Neural cell (in vitro differentiated cells): ENCODE measurements around the gene PPP6R1. TPM values are rescaled to one million over a fixed set of nuclear protein-coding genes. Genes with fewer than 3 reads are reported as not detected.

ENCODE experiments used
- H2AFZ ChIP-seq: fragments of 200-600, 300-800 bp; sonication (generic), shearing (Covaris generic); 2 replicates; pipeline ENCODE4 v1.6.0; 2014; ENCODE audit warnings: low read depth, mild to moderate bottlenecking, antibody characterized with exemption, low read length, moderate library complexity
- H3F3A ChIP-seq: fragments of 200-600 bp; shearing (Covaris generic); 2 replicates; pipeline ENCODE4 v1.6.1; 2016; ENCODE audit warnings: mild to moderate bottlenecking, moderate library complexity, mixed read lengths, antibody characterized with exemption, low read length; ENCODE audit not compliant: insufficient read depth, poor library complexity, severe bottlenecking
- H3K27ac ChIP-seq: fragments of 200-600, 300-800 bp; sonication (generic), shearing (Covaris generic); 2 replicates; pipeline ENCODE4 v1.5.1; 2014; ENCODE audit warnings: mild to moderate bottlenecking, low read length, moderate library complexity
- H3K27me3 ChIP-seq: fragments of 300-800, 200-600 bp; sonication (generic), shearing (Covaris generic); 2 replicates; pipeline ENCODE4 v1.6.0; 2014; ENCODE audit warnings: mild to moderate bottlenecking, low read depth, low read length, moderate library complexity; ENCODE audit not compliant: insufficient read depth
- H3K36me3 ChIP-seq: fragments of 300-800, 200-600 bp; sonication (generic), shearing (Covaris generic); 2 replicates; pipeline ENCODE4 v1.5.1; 2014; ENCODE audit warnings: mild to moderate bottlenecking, antibody characterized with exemption, low read length, moderate library complexity; ENCODE audit not compliant: insufficient read depth
- H3K4me2 ChIP-seq: fragments of 300-800, 200-600 bp; sonication (generic), shearing (Covaris generic); 2 replicates; pipeline ENCODE4 v1.6.0; 2014; ENCODE audit warnings: mild to moderate bottlenecking, low read length
- H3K4me3 ChIP-seq: fragments of 300-800, 200-600 bp; sonication (generic), shearing (Covaris generic); 2 replicates; pipeline ENCODE4 v1.5.1; 2014; ENCODE audit warnings: mild to moderate bottlenecking, low read length, moderate library complexity
- H3K79me2 ChIP-seq: fragments of 200-600 bp; shearing (Covaris generic); replicated peaks from 2 replicates; pipeline ENCODE4 v1.6.0; 2014; ENCODE audit warnings: mild to moderate bottlenecking, low read length, moderate library complexity; ENCODE audit not compliant: insufficient read depth
- H3K9ac ChIP-seq: fragments of 300-800, 200-600 bp; sonication (generic), shearing (Covaris generic); 2 replicates; pipeline ENCODE4 v1.6.1; 2016; ENCODE audit warnings: mild to moderate bottlenecking, low read length, mixed read lengths
- H3K9me2 ChIP-seq: fragments of 200-600 bp; shearing (Covaris generic); 2 replicates; pipeline ENCODE4 v1.6.1; 2016; ENCODE audit warnings: mild to moderate bottlenecking, low read length, mixed read lengths; ENCODE audit not compliant: insufficient read depth
- H3K9me3 ChIP-seq: fragments of 200-600, 300-800 bp; sonication (generic), shearing (Covaris generic); 2 replicates; pipeline ENCODE4 v1.6.1; 2016; ENCODE audit warnings: mild to moderate bottlenecking, mixed run types, low read length, moderate library complexity, mixed read lengths
- H4K20me1 ChIP-seq: fragments of 200-600 bp; shearing (Covaris generic); 2 replicates; pipeline ENCODE4 v1.6.1; 2016; ENCODE audit warnings: mild to moderate bottlenecking, mixed run types; ENCODE audit not compliant: insufficient read depth
- EP300 ChIP-seq: fragments of 450-650 bp; conservative IDR thresholded peaks from 2 replicates; pipeline ENCODE4 v1.6.1; 2014; ENCODE audit warnings: antibody characterized with exemption, mild to moderate bottlenecking, moderate library complexity; ENCODE audit not compliant: poor library complexity, severe bottlenecking
- EZH2 ChIP-seq: fragments of 200-600, 300-800 bp; shearing (Covaris generic), sonication (generic); IDR thresholded peaks from 2 replicates; pipeline ENCODE4 v1.6.1; 2014; ENCODE audit warnings: antibody characterized with exemption, low read length, borderline replicate concordance, mild to moderate bottlenecking; ENCODE audit not compliant: insufficient read depth, poor library complexity, severe bottlenecking
- MXI1 ChIP-seq: fragments of 450-650 bp; conservative IDR thresholded peaks from 2 replicates; pipeline ENCODE4 v1.6.1; 2014; ENCODE audit warnings: antibody characterized with exemption, mild to moderate bottlenecking; ENCODE audit not compliant: poor library complexity, severe bottlenecking
- POLR2AphosphoS5 ChIP-seq: IDR thresholded peaks from 2 replicates; pipeline ENCODE4 v1.6.1; 2012
- RAD21 ChIP-seq: fragments of 450-650 bp; conservative IDR thresholded peaks from 2 replicates; pipeline ENCODE4 v1.6.1; 2014; ENCODE audit warnings: antibody characterized with exemption, mild to moderate bottlenecking, moderate library complexity
- SMC3 ChIP-seq: fragments of 450-650 bp; conservative IDR thresholded peaks from 2 replicates; pipeline ENCODE4 v1.6.1; 2014; ENCODE audit warnings: antibody characterized with exemption, mild to moderate bottlenecking, moderate library complexity; ENCODE audit not compliant: poor library complexity
- TAF1 ChIP-seq: IDR thresholded peaks from 2 replicates; pipeline ENCODE4 v1.6.1; 2012; ENCODE audit warnings: low read depth
- polyA plus RNA-seq: library from polyadenylated mRNA; depleted of rRNA; stranded (reverse); fragments of >200 nt; gene quantifications from 2 replicates; pipeline ENCODE4 v1.2.3, GENCODE V29; 2014
- TF ChIP-seq, protein P1 (sequence below): fragments of 450-650 bp; IDR thresholded peaks from 2 replicates; pipeline ENCODE4 v1.5.1; 2014; ENCODE audit warnings: antibody characterized with exemption, mild to moderate bottlenecking, moderate library complexity; ENCODE audit not compliant: poor library complexity, severe bottlenecking
- TF ChIP-seq, protein P2 (sequence below): IDR thresholded peaks from 2 replicates; pipeline ENCODE4 v1.6.1; 2012; ENCODE audit warnings: borderline replicate concordance

Gene PPP6R1
- polyA plus RNA-seq, 1 donor from 2014 or later = 20.0 TPM

DNA sequence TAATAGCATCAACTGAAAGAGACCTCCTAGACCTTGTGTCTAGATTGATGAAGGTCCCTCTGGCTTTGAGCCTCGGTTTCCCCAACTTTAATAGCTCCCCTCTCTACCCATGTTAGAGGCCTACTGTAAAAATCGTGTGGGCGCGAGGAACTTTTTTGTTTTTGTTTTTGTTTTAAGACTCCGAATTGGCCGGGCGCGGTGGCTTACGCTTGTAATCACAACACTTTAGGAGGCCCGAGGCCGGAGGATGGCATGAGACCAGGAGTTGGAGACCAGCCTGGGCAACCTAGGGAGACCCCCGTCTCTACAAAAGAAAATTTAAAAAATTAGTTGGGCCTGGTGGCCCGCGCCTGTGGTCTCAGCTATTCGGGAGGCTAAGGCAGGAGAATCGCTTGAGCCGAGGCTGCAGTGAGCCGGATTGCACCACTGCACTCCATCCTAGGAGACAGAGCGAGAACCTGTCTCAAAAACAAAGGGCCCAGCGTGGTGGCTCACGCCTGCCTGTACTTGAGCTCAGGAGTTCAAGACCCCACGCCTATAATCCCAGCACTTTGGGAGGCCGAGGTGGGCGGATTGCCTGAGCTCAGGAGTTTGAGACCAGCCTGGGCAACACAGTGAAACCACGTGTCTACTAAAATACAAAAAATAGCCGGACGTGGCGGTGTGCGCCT lies 858 bp upstream of the PPP6R1 start:
- Histone ChIP-seq H3K4me2 (peak overlapping the region; percentile 99), H3K79me2 (peaks cover 35% of the 10 kb centered on the region), H3K9ac (peak overlapping the region; percentile 95), H3K36me3 (no peaks in the 10 kb centered on the region), H4K20me1 (peaks cover 10% of the 10 kb centered on the region), H2AFZ (peak overlapping the region; percentile 15), H3K9me2 (no peaks in the 10 kb centered on the region), H3K9me3 (no peaks in the 10 kb centered on the region), H3K27me3 (no peaks in the 10 kb centered on the region), H3K27ac (peak overlapping the region; percentile 92), H3K4me3 (peak overlapping the region; percentile 95), H3F3A (no peaks in the 10 kb centered on the region)
- no peak for TF ChIP-seq TAF1
- TF ChIP-seq EZH2 = no peak
- TF ChIP-seq, protein P1, sequence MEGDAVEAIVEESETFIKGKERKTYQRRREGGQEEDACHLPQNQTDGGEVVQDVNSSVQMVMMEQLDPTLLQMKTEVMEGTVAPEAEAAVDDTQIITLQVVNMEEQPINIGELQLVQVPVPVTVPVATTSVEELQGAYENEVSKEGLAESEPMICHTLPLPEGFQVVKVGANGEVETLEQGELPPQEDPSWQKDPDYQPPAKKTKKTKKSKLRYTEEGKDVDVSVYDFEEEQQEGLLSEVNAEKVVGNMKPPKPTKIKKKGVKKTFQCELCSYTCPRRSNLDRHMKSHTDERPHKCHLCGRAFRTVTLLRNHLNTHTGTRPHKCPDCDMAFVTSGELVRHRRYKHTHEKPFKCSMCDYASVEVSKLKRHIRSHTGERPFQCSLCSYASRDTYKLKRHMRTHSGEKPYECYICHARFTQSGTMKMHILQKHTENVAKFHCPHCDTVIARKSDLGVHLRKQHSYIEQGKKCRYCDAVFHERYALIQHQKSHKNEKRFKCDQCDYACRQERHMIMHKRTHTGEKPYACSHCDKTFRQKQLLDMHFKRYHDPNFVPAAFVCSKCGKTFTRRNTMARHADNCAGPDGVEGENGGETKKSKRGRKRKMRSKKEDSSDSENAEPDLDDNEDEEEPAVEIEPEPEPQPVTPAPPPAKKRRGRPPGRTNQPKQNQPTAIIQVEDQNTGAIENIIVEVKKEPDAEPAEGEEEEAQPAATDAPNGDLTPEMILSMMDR = no peak
- no peak for TF ChIP-seq RAD21
- TF ChIP-seq SMC3 = no peak
- no peak for TF ChIP-seq EP300
- TF ChIP-seq POLR2AphosphoS5 = no peak
- TF ChIP-seq MXI1 = no peak
- TF ChIP-seq, protein P2, sequence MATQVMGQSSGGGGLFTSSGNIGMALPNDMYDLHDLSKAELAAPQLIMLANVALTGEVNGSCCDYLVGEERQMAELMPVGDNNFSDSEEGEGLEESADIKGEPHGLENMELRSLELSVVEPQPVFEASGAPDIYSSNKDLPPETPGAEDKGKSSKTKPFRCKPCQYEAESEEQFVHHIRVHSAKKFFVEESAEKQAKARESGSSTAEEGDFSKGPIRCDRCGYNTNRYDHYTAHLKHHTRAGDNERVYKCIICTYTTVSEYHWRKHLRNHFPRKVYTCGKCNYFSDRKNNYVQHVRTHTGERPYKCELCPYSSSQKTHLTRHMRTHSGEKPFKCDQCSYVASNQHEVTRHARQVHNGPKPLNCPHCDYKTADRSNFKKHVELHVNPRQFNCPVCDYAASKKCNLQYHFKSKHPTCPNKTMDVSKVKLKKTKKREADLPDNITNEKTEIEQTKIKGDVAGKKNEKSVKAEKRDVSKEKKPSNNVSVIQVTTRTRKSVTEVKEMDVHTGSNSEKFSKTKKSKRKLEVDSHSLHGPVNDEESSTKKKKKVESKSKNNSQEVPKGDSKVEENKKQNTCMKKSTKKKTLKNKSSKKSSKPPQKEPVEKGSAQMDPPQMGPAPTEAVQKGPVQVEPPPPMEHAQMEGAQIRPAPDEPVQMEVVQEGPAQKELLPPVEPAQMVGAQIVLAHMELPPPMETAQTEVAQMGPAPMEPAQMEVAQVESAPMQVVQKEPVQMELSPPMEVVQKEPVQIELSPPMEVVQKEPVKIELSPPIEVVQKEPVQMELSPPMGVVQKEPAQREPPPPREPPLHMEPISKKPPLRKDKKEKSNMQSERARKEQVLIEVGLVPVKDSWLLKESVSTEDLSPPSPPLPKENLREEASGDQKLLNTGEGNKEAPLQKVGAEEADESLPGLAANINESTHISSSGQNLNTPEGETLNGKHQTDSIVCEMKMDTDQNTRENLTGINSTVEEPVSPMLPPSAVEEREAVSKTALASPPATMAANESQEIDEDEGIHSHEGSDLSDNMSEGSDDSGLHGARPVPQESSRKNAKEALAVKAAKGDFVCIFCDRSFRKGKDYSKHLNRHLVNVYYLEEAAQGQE = no peak

- H3F3A ChIP-seq = no peaks in the 10 kb centered on the region
- H3K9ac ChIP-seq = peak overlapping the region; percentile 95
- TF ChIP-seq, protein P2 = no peak
- TF ChIP-seq POLR2AphosphoS5 = no peak
- TF ChIP-seq RAD21 = no peak
- TF ChIP-seq TAF1 = no peak
- TF ChIP-seq EP300 = no peak
- H3K4me2 ChIP-seq = no peak overlapping the region
- H2AFZ ChIP-seq = peak overlapping the region; percentile 80
- H3K9me2 ChIP-seq = no peaks in the 10 kb centered on the region
- no peaks in the 10 kb centered on the region for H3K36me3 ChIP-seq
- no peaks in the 10 kb centered on the region for H3K27me3 ChIP-seq
- H3K4me3 ChIP-seq = peak overlapping the region; percentile 95
- no peaks in the 10 kb centered on the region for H3K9me3 ChIP-seq
- H3K79me2 ChIP-seq = peaks cover 41% of the 10 kb centered on the region
- H4K20me1 ChIP-seq = peaks cover 10% of the 10 kb centered on the region
- H3K27ac ChIP-seq = peak overlapping the region; percentile 92
Measured at GRCh38 chr19:55258476-55258827, 365 bp downstream of the PPP6R1 start.
